Astrocyte (in vitro differentiated cells and primary cell): ENCODE measurements around the gene CD99L2.

Source experiments
- EZH2 ChIP-seq: IDR thresholded peaks from 2 replicates; pipeline ENCODE4 v1.6.1; 2012; ENCODE audit warnings: mild to moderate bottlenecking, low read length, inconsistent platforms; ENCODE audit not compliant: insufficient read depth
- TF ChIP-seq, protein P1 (sequence below): IDR thresholded peaks from 2 replicates; pipeline ENCODE4 v1.5.1; 2011; ENCODE audit warnings: low read depth, mild to moderate bottlenecking, inconsistent platforms, low read length, moderate library complexity; ENCODE audit not compliant: insufficient read depth

DNA sequence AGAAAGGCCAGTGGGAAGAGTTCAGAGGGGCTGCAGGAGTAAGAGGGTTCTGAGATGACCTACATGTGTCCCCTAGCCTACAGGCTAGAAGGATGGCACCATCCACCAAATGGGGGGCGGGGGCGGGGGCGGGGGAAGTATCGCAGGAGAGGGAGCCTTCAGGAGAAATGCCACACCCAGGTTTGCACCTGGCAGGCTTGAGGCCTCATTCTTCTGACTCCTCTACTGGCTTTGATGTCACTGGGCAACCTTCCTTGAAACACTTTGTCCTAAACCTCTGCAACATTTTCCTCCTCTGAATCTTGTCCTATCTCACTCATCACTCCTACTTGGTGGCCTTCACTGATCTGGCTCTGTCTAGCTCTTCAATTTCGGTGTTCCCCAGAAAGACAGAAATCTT is 24.0 kb downstream of the CD99L2 start:
- TF ChIP-seq, protein P1, sequence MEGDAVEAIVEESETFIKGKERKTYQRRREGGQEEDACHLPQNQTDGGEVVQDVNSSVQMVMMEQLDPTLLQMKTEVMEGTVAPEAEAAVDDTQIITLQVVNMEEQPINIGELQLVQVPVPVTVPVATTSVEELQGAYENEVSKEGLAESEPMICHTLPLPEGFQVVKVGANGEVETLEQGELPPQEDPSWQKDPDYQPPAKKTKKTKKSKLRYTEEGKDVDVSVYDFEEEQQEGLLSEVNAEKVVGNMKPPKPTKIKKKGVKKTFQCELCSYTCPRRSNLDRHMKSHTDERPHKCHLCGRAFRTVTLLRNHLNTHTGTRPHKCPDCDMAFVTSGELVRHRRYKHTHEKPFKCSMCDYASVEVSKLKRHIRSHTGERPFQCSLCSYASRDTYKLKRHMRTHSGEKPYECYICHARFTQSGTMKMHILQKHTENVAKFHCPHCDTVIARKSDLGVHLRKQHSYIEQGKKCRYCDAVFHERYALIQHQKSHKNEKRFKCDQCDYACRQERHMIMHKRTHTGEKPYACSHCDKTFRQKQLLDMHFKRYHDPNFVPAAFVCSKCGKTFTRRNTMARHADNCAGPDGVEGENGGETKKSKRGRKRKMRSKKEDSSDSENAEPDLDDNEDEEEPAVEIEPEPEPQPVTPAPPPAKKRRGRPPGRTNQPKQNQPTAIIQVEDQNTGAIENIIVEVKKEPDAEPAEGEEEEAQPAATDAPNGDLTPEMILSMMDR = no peak
- TF ChIP-seq EZH2 = no peak
